Liver (tissue), 9 donors: ENCODE measurements around the gene GLT1D1. TPM values are rescaled to one million over a fixed set of nuclear protein-coding genes. Genes with fewer than 3 reads are reported as not detected.

ENCODE experiments used
- DNase-seq: peaks from one replicate; pipeline ENCODE4 v3.0.0-alpha.2; 2017; ENCODE audit warnings: low spot score
- H3K27ac ChIP-seq, 2 donors: one replicate each; pipeline ENCODE4 v1.7.0; 2013; ENCODE audit warnings: inconsistent platforms in 2 of 2, low read length in 2 of 2, control low read depth in 1 of 2, low read depth in 1 of 2, mild to moderate bottlenecking in 1 of 2
- H3K27me3 ChIP-seq, 4 donors: one replicate each; pipeline versions ENCODE4 v1.6.1 to v1.7.0; 2013; ENCODE audit warnings: low read length in 3 of 4, inconsistent platforms in 1 of 4, mild to moderate bottlenecking in 1 of 4, moderate library complexity in 1 of 4; ENCODE audit not compliant: control insufficient read depth in 4 of 4, insufficient read depth in 4 of 4
- H3K36me3 ChIP-seq, 4 donors: one replicate each; pipeline versions ENCODE4 v1.6.1 to v1.7.0; 2013; ENCODE audit warnings: low read length in 3 of 4, mild to moderate bottlenecking in 3 of 4, low read depth in 1 of 4, moderate library complexity in 1 of 4; ENCODE audit not compliant: control insufficient read depth in 4 of 4, insufficient read depth in 3 of 4
- H3K4me1 ChIP-seq, 4 donors: one replicate each; pipeline versions ENCODE4 v1.6.1 to v1.7.0; 2013; ENCODE audit warnings: low read length in 3 of 4, mild to moderate bottlenecking in 3 of 4, moderate library complexity in 1 of 4; ENCODE audit not compliant: control insufficient read depth in 4 of 4, insufficient read depth in 4 of 4
- H3K4me3 ChIP-seq, 3 donors: one replicate each; pipeline versions ENCODE4 v1.6.1 to v1.7.0; 2013; ENCODE audit warnings: low read length in 3 of 3, control low read depth in 1 of 3, low read depth in 1 of 3, mild to moderate bottlenecking in 1 of 3
- H3K9ac ChIP-seq, 2 donors: one replicate each; pipeline ENCODE4 v1.7.0; 2013; ENCODE audit warnings: low read length in 2 of 2, mild to moderate bottlenecking in 2 of 2, moderate library complexity in 2 of 2, control low read depth in 1 of 2, low read depth in 1 of 2
- H3K9me3 ChIP-seq, 4 donors: one replicate each; pipeline versions ENCODE4 v1.6.1 to v1.7.0; 2013; ENCODE audit warnings: low read length in 3 of 4; ENCODE audit not compliant: control insufficient read depth in 4 of 4
- CTCF ChIP-seq: fragments of 150-350 bp; IDR thresholded peaks from 2 replicates; pipeline ENCODE4 v1.5.1; 2017; ENCODE audit warnings: improper control_type of control experiment, low read depth, low read length; ENCODE audit not compliant: missing input control
- EGR1 ChIP-seq, 2 donors: IDR thresholded peaks; 2 replicates each; pipeline ENCODE4 v1.6.1; 2016 to 2018; ENCODE audit warnings: antibody characterized with exemption in 2 of 2, low read depth in 2 of 2
- FOXA1 ChIP-seq: IDR thresholded peaks from 2 replicates; pipeline ENCODE4 v1.6.1; 2016; ENCODE audit warnings: antibody characterized with exemption
- FOXA2 ChIP-seq: IDR thresholded peaks from 2 replicates; pipeline ENCODE4 v1.6.1; 2016; ENCODE audit warnings: antibody characterized with exemption
- GABPA ChIP-seq, 2 donors: IDR thresholded peaks in 1 of 2; conservative IDR thresholded peaks in 1 of 2; 2 replicates each; pipeline ENCODE4 v1.6.1; 2016; ENCODE audit warnings: antibody characterized with exemption in 2 of 2, mild to moderate bottlenecking in 1 of 2, moderate library complexity in 1 of 2
- HNF4A ChIP-seq, 2 donors: conservative IDR thresholded peaks; 2 replicates each; pipeline ENCODE4 v1.6.1; 2016; ENCODE audit warnings: antibody characterized with exemption in 2 of 2, mild to moderate bottlenecking in 2 of 2
- HNF4G ChIP-seq: IDR thresholded peaks from 2 replicates; pipeline ENCODE4 v1.6.1; 2016; ENCODE audit warnings: antibody characterized with exemption
- JUND ChIP-seq, 2 donors: IDR thresholded peaks; 2 replicates each; pipeline ENCODE4 v1.6.1; 2016; ENCODE audit warnings: antibody characterized with exemption in 2 of 2
- MAX ChIP-seq: IDR thresholded peaks from 2 replicates; pipeline ENCODE4 v1.6.1; 2016; ENCODE audit warnings: antibody characterized with exemption
- NR2F2 ChIP-seq: IDR thresholded peaks from 2 replicates; pipeline ENCODE4 v1.6.1; 2016; ENCODE audit warnings: antibody characterized with exemption
- RAD21 ChIP-seq, 2 donors: IDR thresholded peaks; 2 replicates each; pipeline ENCODE4 v1.6.1; 2016; ENCODE audit warnings: antibody characterized with exemption in 2 of 2, mild to moderate bottlenecking in 2 of 2
- RXRA ChIP-seq, 2 donors: IDR thresholded peaks; 2 replicates each; pipeline ENCODE4 v1.6.1; 2017 to 2018; ENCODE audit warnings: antibody characterized with exemption in 2 of 2, mild to moderate bottlenecking in 1 of 2
- SP1 ChIP-seq: IDR thresholded peaks from 2 replicates; pipeline ENCODE4 v1.6.1; 2018; ENCODE audit warnings: antibody characterized with exemption, mild to moderate bottlenecking
- TAF1 ChIP-seq: conservative IDR thresholded peaks from 2 replicates; pipeline ENCODE4 v1.6.1; 2016; ENCODE audit warnings: antibody characterized with exemption, mild to moderate bottlenecking
- YY1 ChIP-seq: IDR thresholded peaks from 2 replicates; pipeline ENCODE4 v1.6.1; 2016; ENCODE audit warnings: antibody characterized with exemption, mild to moderate bottlenecking
- WGBS: extraction: QIAGEN DNeasy Blood & Tissue Kit; methylation state at CpG from one replicate; pipeline ENCODE4 v1.1.7; 2013; 5-methylcytosine and 5-hydroxymethylcytosine counted together
- polyA plus RNA-seq, 2 donors: library from polyadenylated mRNA; stranded (reverse) in 1 of 2; unstranded in 1 of 2; fragments of 200-250 nt in 1 of 2; fragments of >200 nt in 1 of 2; fragmentation: Nextera tagmentation in 1 of 2; extraction: Ambion mirVana in 1 of 2; gene quantifications; one replicate each; pipeline versions ENCODE4 v1.2.1 to v1.2.3, GENCODE V29; 2013 to 2015
- total RNA-seq, 2 donors: library from RNA; depleted of rRNA; stranded (reverse); fragments of >200 nt; gene quantifications; one replicate each; pipeline ENCODE4 v1.2.3, GENCODE V29; 2014
- TF ChIP-seq, protein P1 (sequence below): IDR thresholded peaks from 2 replicates; pipeline ENCODE4 v1.6.1; 2016; ENCODE audit warnings: antibody characterized with exemption
- TF ChIP-seq, protein P2 (sequence below): IDR thresholded peaks from 2 replicates; pipeline ENCODE4 v1.6.1; 2016; ENCODE audit warnings: antibody characterized with exemption
- TF ChIP-seq, protein P3 (sequence below): IDR thresholded peaks from 2 replicates; pipeline ENCODE4 v1.6.1; 2016; ENCODE audit warnings: antibody characterized with exemption, mild to moderate bottlenecking
- donor health status: healthy.
- donor health status: healthy.
- donor health status: healthy.
- donor health status: healthy.
- donor health status: healthy.

The GLT1D1 gene
- total and polyA plus RNA-seq, 4 donors: 10.4 to 17.7 (median 13.9) TPM

GRCh38 chr12:129005829-129006228 lies 152.6 kb downstream of the GLT1D1 start:
- no peak for DNase-seq
- Histone ChIP-seq H3K4me3 (no peak overlapping the region), H3K27ac (no peak overlapping the region), H3K27me3 (no peaks in the 10 kb centered on the region), H3K9ac (no peak overlapping the region), H3K4me1 (no peaks in the 10 kb centered on the region), H3K9me3 (no peaks in the 10 kb centered on the region), H3K36me3 (no peaks in the 10 kb centered on the region)
- 87% methylated on average over 6 of the region's 6 CpGs for WGBS
- no peak for TF ChIP-seq TAF1
- no peak for TF ChIP-seq GABPA (IDR thresholded peaks at IDR 0.05 in 1 of 2, conservative IDR thresholded peaks at IDR 0.05 in 1 of 2)
- TF ChIP-seq, protein P1, sequence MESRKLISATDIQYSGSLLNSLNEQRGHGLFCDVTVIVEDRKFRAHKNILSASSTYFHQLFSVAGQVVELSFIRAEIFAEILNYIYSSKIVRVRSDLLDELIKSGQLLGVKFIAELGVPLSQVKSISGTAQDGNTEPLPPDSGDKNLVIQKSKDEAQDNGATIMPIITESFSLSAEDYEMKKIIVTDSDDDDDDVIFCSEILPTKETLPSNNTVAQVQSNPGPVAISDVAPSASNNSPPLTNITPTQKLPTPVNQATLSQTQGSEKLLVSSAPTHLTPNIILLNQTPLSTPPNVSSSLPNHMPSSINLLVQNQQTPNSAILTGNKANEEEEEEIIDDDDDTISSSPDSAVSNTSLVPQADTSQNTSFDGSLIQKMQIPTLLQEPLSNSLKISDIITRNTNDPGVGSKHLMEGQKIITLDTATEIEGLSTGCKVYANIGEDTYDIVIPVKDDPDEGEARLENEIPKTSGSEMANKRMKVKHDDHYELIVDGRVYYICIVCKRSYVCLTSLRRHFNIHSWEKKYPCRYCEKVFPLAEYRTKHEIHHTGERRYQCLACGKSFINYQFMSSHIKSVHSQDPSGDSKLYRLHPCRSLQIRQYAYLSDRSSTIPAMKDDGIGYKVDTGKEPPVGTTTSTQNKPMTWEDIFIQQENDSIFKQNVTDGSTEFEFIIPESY: no peak
- TF ChIP-seq NR2F2: no peak
- TF ChIP-seq HNF4A (conservative IDR thresholded peaks at IDR 0.05): no peak
- TF ChIP-seq FOXA1: no peak

- WGBS: 68% methylated on average over 5 of the region's 5 CpGs
- Histone ChIP-seq H3K9ac (no peak overlapping the region), H3K27ac (no peak overlapping the region), H3K4me3 (no peak overlapping the region), H3K9me3 (no peaks in the 10 kb centered on the region), H3K4me1 (no peaks in the 10 kb centered on the region), H3K36me3 (no peaks in the 10 kb centered on the region), H3K27me3 (no peaks in the 10 kb centered on the region)
- no peak for TF ChIP-seq NR2F2
- TF ChIP-seq, protein P2, sequence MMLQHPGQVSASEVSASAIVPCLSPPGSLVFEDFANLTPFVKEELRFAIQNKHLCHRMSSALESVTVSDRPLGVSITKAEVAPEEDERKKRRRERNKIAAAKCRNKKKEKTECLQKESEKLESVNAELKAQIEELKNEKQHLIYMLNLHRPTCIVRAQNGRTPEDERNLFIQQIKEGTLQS: no peak
- TF ChIP-seq FOXA2: no peak
- no peak for TF ChIP-seq MAX
- TF ChIP-seq FOXA1: no peak
- no peak for TF ChIP-seq SP1
- TF ChIP-seq, protein P1: no peak
- TF ChIP-seq RAD21 (IDR thresholded peaks at IDR 0.05): no peak
- TF ChIP-seq HNF4A (conservative IDR thresholded peaks at IDR 0.05): no peak
- no peak for TF ChIP-seq HNF4G
- TF ChIP-seq RXRA (IDR thresholded peaks at IDR 0.05): no peak
- no peak for TF ChIP-seq EGR1 (IDR thresholded peaks at IDR 0.05; ENCODE audit: low read depth in 2 of 2)
- no peak for TF ChIP-seq CTCF
- no peak for TF ChIP-seq JUND (IDR thresholded peaks at IDR 0.05)
- no peak for TF ChIP-seq TAF1
- TF ChIP-seq YY1: no peak
- TF ChIP-seq, protein P3, sequence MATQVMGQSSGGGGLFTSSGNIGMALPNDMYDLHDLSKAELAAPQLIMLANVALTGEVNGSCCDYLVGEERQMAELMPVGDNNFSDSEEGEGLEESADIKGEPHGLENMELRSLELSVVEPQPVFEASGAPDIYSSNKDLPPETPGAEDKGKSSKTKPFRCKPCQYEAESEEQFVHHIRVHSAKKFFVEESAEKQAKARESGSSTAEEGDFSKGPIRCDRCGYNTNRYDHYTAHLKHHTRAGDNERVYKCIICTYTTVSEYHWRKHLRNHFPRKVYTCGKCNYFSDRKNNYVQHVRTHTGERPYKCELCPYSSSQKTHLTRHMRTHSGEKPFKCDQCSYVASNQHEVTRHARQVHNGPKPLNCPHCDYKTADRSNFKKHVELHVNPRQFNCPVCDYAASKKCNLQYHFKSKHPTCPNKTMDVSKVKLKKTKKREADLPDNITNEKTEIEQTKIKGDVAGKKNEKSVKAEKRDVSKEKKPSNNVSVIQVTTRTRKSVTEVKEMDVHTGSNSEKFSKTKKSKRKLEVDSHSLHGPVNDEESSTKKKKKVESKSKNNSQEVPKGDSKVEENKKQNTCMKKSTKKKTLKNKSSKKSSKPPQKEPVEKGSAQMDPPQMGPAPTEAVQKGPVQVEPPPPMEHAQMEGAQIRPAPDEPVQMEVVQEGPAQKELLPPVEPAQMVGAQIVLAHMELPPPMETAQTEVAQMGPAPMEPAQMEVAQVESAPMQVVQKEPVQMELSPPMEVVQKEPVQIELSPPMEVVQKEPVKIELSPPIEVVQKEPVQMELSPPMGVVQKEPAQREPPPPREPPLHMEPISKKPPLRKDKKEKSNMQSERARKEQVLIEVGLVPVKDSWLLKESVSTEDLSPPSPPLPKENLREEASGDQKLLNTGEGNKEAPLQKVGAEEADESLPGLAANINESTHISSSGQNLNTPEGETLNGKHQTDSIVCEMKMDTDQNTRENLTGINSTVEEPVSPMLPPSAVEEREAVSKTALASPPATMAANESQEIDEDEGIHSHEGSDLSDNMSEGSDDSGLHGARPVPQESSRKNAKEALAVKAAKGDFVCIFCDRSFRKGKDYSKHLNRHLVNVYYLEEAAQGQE: no peak
- no peak for TF ChIP-seq GABPA (IDR thresholded peaks at IDR 0.05 in 1 of 2, conservative IDR thresholded peaks at IDR 0.05 in 1 of 2)
- DNase-seq: no peak
Measured at GRCh38 chr12:129009833-129010622, 156.8 kb downstream of the GLT1D1 start.
